SK-N-MC (cell line): ENCODE measurements around the gene OPN4.

Source experiments
- DNase-seq: peaks from one replicate; pipeline ENCODE4 v3.0.0-alpha.2; 2011; ENCODE audit warnings: low read depth, low spot score
- H3K27ac ChIP-seq: fragments of 200-600 bp; sonication (generic); 2 replicates; pipeline ENCODE4 v1.5.1; 2016; ENCODE audit warnings: mixed run types
- H3K36me3 ChIP-seq: fragments of 200-600 bp; sonication (generic); 2 replicates; pipeline ENCODE4 v1.6.1; 2017; ENCODE audit warnings: antibody characterized with exemption, low read length, mixed read lengths; ENCODE audit not compliant: insufficient read depth
- H3K4me3 ChIP-seq: fragments of 200-600 bp; sonication (generic); 2 replicates; pipeline ENCODE4 v1.5.1; 2016
- H3K9ac ChIP-seq: fragments of 200-600 bp; sonication (generic); 2 replicates; pipeline ENCODE4 v1.8.0; 2017; ENCODE audit warnings: mixed run types, mixed read lengths; ENCODE audit not compliant: insufficient read length
- H3K9me3 ChIP-seq: fragments of 200-600 bp; sonication (generic); 2 replicates; pipeline ENCODE4 v1.6.1; 2017; ENCODE audit warnings: low read depth, mild to moderate bottlenecking, antibody characterized with exemption, low read length, moderate library complexity, mixed read lengths
- EZH2 ChIP-seq: fragments of 200-600 bp; sonication (generic); IDR thresholded peaks from one replicate; pipeline ENCODE4 v1.6.1; 2017; ENCODE audit warnings: antibody characterized with exemption
- FOXP2 ChIP-seq: optimal IDR thresholded peaks from 2 replicates; pipeline ENCODE3; 2011; ENCODE audit warnings: mild to moderate bottlenecking, moderate library complexity; ENCODE audit not compliant: insufficient read depth; ENCODE audit errors: extremely low read length, control extremely low read depth
- POLR2AphosphoS5 ChIP-seq: IDR thresholded peaks from 2 replicates; pipeline ENCODE4 v1.6.1; 2012; ENCODE audit warnings: mild to moderate bottlenecking, low read depth, low read length, borderline replicate concordance

The OPN4 gene

GRCh38 chr10:86664341-86665217 lies 10.2 kb downstream of the OPN4 start:
- TF ChIP-seq POLR2AphosphoS5 (no peak), EZH2 (no peak), FOXP2 (no peak)
- Histone ChIP-seq H3K4me3 (no peak overlapping the region), H3K27ac (no peak overlapping the region), H3K36me3 (no peaks in the 10 kb centered on the region), H3K9me3 (no peaks in the 10 kb centered on the region), H3K9ac (no peak overlapping the region)
- DNase-seq = no peak

- Histone ChIP-seq H3K9me3 (no peaks in the 10 kb centered on the region), H3K4me3 (no peak overlapping the region), H3K27ac (no peak overlapping the region), H3K9ac (no peak overlapping the region), H3K36me3 (no peaks in the 10 kb centered on the region)
- DNase-seq = no peak
- TF ChIP-seq EZH2 = no peak
- no peak for TF ChIP-seq FOXP2
- no peak for TF ChIP-seq POLR2AphosphoS5
Observed at GRCh38 chr10:86665218-86665607, 10.9 kb downstream of the OPN4 start.

GRCh38 chr10:86665868-86666267 lies 11.5 kb downstream of the OPN4 start:
- no peaks in the 10 kb centered on the region for H3K36me3 ChIP-seq

GRCh38 chr10:86666538-86666937 lies 12.2 kb downstream of the OPN4 start:
- Histone ChIP-seq H3K9ac (no peak overlapping the region), H3K4me3 (no peak overlapping the region), H3K27ac (no peak overlapping the region), H3K36me3 (no peaks in the 10 kb centered on the region), H3K9me3 (no peaks in the 10 kb centered on the region)
- TF ChIP-seq FOXP2 = no peak
- no peak for TF ChIP-seq EZH2
- TF ChIP-seq POLR2AphosphoS5 = no peak
- no peak for DNase-seq

More at GRCh38 chr10:86665868-86666267, 11.5 kb downstream of the OPN4 start:
- H3K27ac ChIP-seq = no peak overlapping the region
- no peak overlapping the region for H3K4me3 ChIP-seq
- no peaks in the 10 kb centered on the region for H3K9me3 ChIP-seq
- TF ChIP-seq EZH2 = no peak
- TF ChIP-seq POLR2AphosphoS5 = no peak
- no peak for TF ChIP-seq FOXP2
- DNase-seq = no peak
- H3K9ac ChIP-seq = no peak overlapping the region

- no peak overlapping the region for H3K27ac ChIP-seq
- no peak overlapping the region for H3K9ac ChIP-seq
- TF ChIP-seq FOXP2 (no peak), EZH2 (no peak), POLR2AphosphoS5 (no peak)
- H3K36me3 ChIP-seq = no peaks in the 10 kb centered on the region
- H3K9me3 ChIP-seq = no peaks in the 10 kb centered on the region
- DNase-seq = no peak
- no peak overlapping the region for H3K4me3 ChIP-seq
Observed at GRCh38 chr10:86667421-86668181, 13.3 kb downstream of the OPN4 start.

- Histone ChIP-seq H3K4me3 (no peak within 1 kb of the TSS), H3K27ac (no peak within 1 kb of the TSS)
Observed at GRCh38 chr10:86668297-86669165, 14.2 kb downstream of the OPN4 start, which contains the start of gene LDB3. Gene LDB3, plus strand, starts transcription at chr10:86668511. Its CDS starts 181 bp downstream, at chr10:86668692.

GRCh38 chr10:86670290-86670811 lies 16.0 kb downstream of the OPN4 start:
- Histone ChIP-seq H3K27ac (no peak overlapping the region), H3K9me3 (no peaks in the 10 kb centered on the region), H3K4me3 (no peak overlapping the region), H3K9ac (no peak overlapping the region), H3K36me3 (no peaks in the 10 kb centered on the region)
- no peak for TF ChIP-seq EZH2
- TF ChIP-seq FOXP2 = no peak
- no peak for TF ChIP-seq POLR2AphosphoS5
- no peak for DNase-seq

More at GRCh38 chr10:86668297-86669165, 14.2 kb downstream of the OPN4 start, which contains the start of gene LDB3:
- TF ChIP-seq POLR2AphosphoS5 = no peak
- TF ChIP-seq FOXP2 = no peak
- no peak for TF ChIP-seq EZH2
- Histone ChIP-seq H3K9ac (no peak within 1 kb of the TSS), H3K36me3 (no peaks in the 10 kb centered on the region), H3K9me3 (no peaks in the 10 kb centered on the region)
- DNase-seq = no peak
